Small intestine (tissue), 7 donors: ENCODE results near the gene KRTAP24-1. TPM values are rescaled to one million over a fixed set of nuclear protein-coding genes. Genes with fewer than 3 reads are reported as not detected.

Experiments used
- DNase-seq, 2 donors: peaks; one replicate each; pipeline versions ENCODE4 v3.0.0 to v3.0.0-alpha.2; 2013
- FAIRE-seq: peaks from 2 replicates; lab custom pipeline; 2012; peaks lifted over from hg19 to GRCh38; lab: Jason Lieb, UNC
- H3K27ac ChIP-seq, 3 donors: one replicate each; pipeline ENCODE4 v1.5.1; 2013; ENCODE audit warnings: low read length in 2 of 3, mild to moderate bottlenecking in 2 of 3, control low read depth in 1 of 3, inconsistent platforms in 1 of 3, low read depth in 1 of 3, moderate library complexity in 1 of 3
- H3K27me3 ChIP-seq, 3 donors: one replicate each; pipeline ENCODE4 v1.6.1; 2013; ENCODE audit warnings: low read length in 3 of 3, inconsistent platforms in 1 of 3; ENCODE audit not compliant: control insufficient read depth in 3 of 3, insufficient read depth in 3 of 3
- H3K36me3 ChIP-seq, 3 donors: one replicate each; pipeline ENCODE4 v1.6.1; 2013; ENCODE audit warnings: low read length in 3 of 3, inconsistent platforms in 1 of 3, low read depth in 1 of 3, mild to moderate bottlenecking in 1 of 3, moderate library complexity in 1 of 3; ENCODE audit not compliant: control insufficient read depth in 3 of 3, insufficient read depth in 2 of 3
- H3K4me1 ChIP-seq, 3 donors: one replicate each; pipeline ENCODE4 v1.6.1; 2013; ENCODE audit warnings: low read length in 2 of 3, inconsistent platforms in 1 of 3, low read depth in 1 of 3, mild to moderate bottlenecking in 1 of 3, moderate library complexity in 1 of 3; ENCODE audit not compliant: control insufficient read depth in 3 of 3, insufficient read depth in 2 of 3
- H3K4me3 ChIP-seq, 3 donors: one replicate each; pipeline ENCODE4 v1.5.1; 2013; ENCODE audit warnings: low read length in 3 of 3, control low read depth in 1 of 3, inconsistent platforms in 1 of 3, low read depth in 1 of 3, mild to moderate bottlenecking in 1 of 3, moderate library complexity in 1 of 3
- H3K9me3 ChIP-seq, 2 donors: one replicate each; pipeline ENCODE4 v1.6.1; 2013; ENCODE audit warnings: low read depth in 1 of 2, low read length in 1 of 2; ENCODE audit not compliant: control insufficient read depth in 2 of 2, insufficient read depth in 1 of 2
- WGBS, 3 donors: extraction: QIAGEN DNeasy Blood & Tissue Kit; methylation state at CpG; one replicate each; pipeline ENCODE4 v1.1.7; 2013; 5-methylcytosine and 5-hydroxymethylcytosine counted together
- polyA plus RNA-seq, 4 donors: library from polyadenylated mRNA; stranded (reverse) in 3 of 4; unstranded in 1 of 4; fragments of 200-250 nt in 3 of 4; fragments of 120-200 nt in 1 of 4; gene quantifications; one replicate each; pipeline versions ENCODE4 v1.2.1 to v1.2.3, GENCODE V29; 2013
- donor health status: healthy with polysubstance abuse.
- donor health status: control.
- donor health status: control.
- donor health status: Bipolar disorder and iron deficiency.
- donor health status: healthy.

Gene KRTAP24-1
- polyA plus RNA-seq, 4 donors = not detected

DNA sequence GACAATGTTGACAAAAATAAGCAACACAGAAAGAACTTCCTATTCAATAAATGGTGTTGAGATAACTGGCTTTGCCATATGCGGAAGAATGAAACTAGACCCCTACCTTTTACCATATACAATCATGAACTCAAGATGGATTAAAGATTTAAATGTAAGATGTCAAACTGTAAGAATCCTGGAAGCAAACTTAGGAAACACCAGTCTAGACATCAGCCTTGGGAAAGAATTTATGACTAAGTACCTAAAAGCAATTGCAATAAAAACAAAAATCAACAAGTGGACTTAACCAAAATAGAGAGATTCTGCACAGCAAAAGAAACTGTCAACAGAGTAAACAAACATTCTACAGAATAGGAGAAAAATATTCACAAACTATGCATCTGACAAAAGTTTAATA, 50.7 kb downstream of the KRTAP24-1 start:
- Histone ChIP-seq H3K9me3 (no peaks in the 10 kb centered on the region), H3K4me1 (no peaks in the 10 kb centered on the region), H3K4me3 (no peak overlapping the region), H3K27me3 (no peaks in the 10 kb centered on the region), H3K27ac (no peak overlapping the region), H3K36me3 (no peaks in the 10 kb centered on the region)
- WGBS, 3 donors = 95 to 100% (median 97%) methylated on average over 1 of the region's 1 CpG
- FAIRE-seq (no peak), DNase-seq (no peak)

Other genes with a start within 250 kb of the KRTAP24-1 start
- gene CLDN17, start 116.1 kb downstream of the KRTAP24-1 start, polyA plus RNA-seq = not detected
- gene CLDN8, start 66.9 kb downstream of the KRTAP24-1 start, polyA plus RNA-seq = under 1 TPM in 1 of 4 donors, not detected in 3; 0.15 TPM
- gene KRTAP25-1, start 6.6 kb upstream of the KRTAP24-1 start, polyA plus RNA-seq = not detected
- not detected for gene KRTAP26-1, start 37.4 kb upstream of the KRTAP24-1 start, polyA plus RNA-seq
- not detected for gene KRTAP27-1, start 54.7 kb upstream of the KRTAP24-1 start, polyA plus RNA-seq
- gene KRTAP23-1, start 65.7 kb upstream of the KRTAP24-1 start, polyA plus RNA-seq = not detected
- 1 to 10 TPM in 1 of 4 donors, not detected in 3; 2.0 TPM for gene KRTAP13-2, start 89.3 kb upstream of the KRTAP24-1 start, polyA plus RNA-seq
- not detected for gene KRTAP13-1, start 113.1 kb upstream of the KRTAP24-1 start, polyA plus RNA-seq
- gene KRTAP13-3, start 143.0 kb upstream of the KRTAP24-1 start, polyA plus RNA-seq = not detected
- gene KRTAP13-4, start 147.3 kb upstream of the KRTAP24-1 start, polyA plus RNA-seq = not detected
- not detected for gene KRTAP15-1, start 157.3 kb upstream of the KRTAP24-1 start, polyA plus RNA-seq
- not detected for gene KRTAP19-1, start 197.4 kb upstream of the KRTAP24-1 start, polyA plus RNA-seq
- not detected for gene KRTAP19-2, start 204.5 kb upstream of the KRTAP24-1 start, polyA plus RNA-seq
- not detected for gene KRTAP19-3, start 209.1 kb upstream of the KRTAP24-1 start, polyA plus RNA-seq
- gene KRTAP19-4, start 214.2 kb upstream of the KRTAP24-1 start, polyA plus RNA-seq = not detected
- gene KRTAP19-5, start 219.2 kb upstream of the KRTAP24-1 start, polyA plus RNA-seq = not detected